ENCODE measurements around the gene PLPP7. TPM values are rescaled to one million over a fixed set of nuclear protein-coding genes. Genes with fewer than 3 reads are reported as not detected.

The PLPP7 gene
- polyA plus RNA-seq, 2 of the 4 experiments (the other 2 are of a cell fraction), result 0.08 TPM; not detected in 1

DNA sequence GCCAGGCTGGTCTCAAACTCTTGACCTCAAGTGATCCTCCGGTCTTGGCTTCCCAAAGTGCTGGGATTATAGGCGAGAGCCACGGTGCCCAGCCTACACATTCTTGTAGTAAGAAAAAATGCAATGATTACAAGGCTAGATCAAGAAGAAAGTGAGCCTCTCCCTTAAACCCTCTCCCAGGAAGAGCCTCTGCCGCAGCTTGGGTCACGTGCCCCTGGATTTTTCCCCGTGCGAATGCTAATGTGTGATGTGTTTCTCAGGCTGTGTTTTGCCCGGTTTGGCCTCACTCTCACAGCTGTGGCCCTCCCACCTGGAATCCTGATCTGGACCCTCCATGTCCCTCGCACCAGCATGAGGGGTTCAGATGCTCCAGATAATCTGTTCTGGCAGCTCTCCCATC lies 6.9 kb downstream of the PLPP7 start:
- H3K27ac ChIP-seq, result no peak overlapping the region
- 60% methylated on average over 9 of the region's 9 CpGs for WGBS (ENCODE audit: missing lambda C conversion rate)
- DNase-seq (ENCODE audit: low read depth in 1 of 2, low spot score in 1 of 2) (no peak), ATAC-seq (no peak), FAIRE-seq (no peak)
- TF ChIP-seq CHD4 (IDR thresholded peaks at IDR 0.05; ENCODE audit: borderline replicate concordance) (no peak), NPAS2 (CRISPR knock-in tag; IDR thresholded peaks at IDR 0.05; ENCODE audit: borderline replicate concordance) (no peak), HDAC2 (IDR thresholded peaks at IDR 0.05) (no peak), HES2 (IDR thresholded peaks at IDR 0.05) (no peak), NR3C1 (IDR thresholded peaks at IDR 0.05) (no peak), HOXB13 (CRISPR knock-in tag; IDR thresholded peaks at IDR 0.05; ENCODE audit: low read depth) (no peak), MAFK (IDR thresholded peaks at IDR 0.05; ENCODE audit: partially characterized antibody) (no peak)
- TF ChIP-seq, protein P1, sequence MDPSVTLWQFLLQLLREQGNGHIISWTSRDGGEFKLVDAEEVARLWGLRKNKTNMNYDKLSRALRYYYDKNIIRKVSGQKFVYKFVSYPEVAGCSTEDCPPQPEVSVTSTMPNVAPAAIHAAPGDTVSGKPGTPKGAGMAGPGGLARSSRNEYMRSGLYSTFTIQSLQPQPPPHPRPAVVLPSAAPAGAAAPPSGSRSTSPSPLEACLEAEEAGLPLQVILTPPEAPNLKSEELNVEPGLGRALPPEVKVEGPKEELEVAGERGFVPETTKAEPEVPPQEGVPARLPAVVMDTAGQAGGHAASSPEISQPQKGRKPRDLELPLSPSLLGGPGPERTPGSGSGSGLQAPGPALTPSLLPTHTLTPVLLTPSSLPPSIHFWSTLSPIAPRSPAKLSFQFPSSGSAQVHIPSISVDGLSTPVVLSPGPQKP (IDR thresholded peaks at IDR 0.05; ENCODE audit: low read depth, low read length), result no peak
- H3K4me3 ChIP-seq, result no peak overlapping the region
- ChIA-PET CTCF (interaction anchor here (0.6 to 6.1 kb wide), 3 partner anchors 9 to 216 kb away, joined by 3 to 28 read pairs (median 4); no protein-coding TSS in a partner anchor), POLR2A (no interaction called here)
- no peaks in the 10 kb centered on the region for H3K4me1 ChIP-seq
- H3K9me3 ChIP-seq, result no peaks in the 10 kb centered on the region
- no peak overlapping the region for H3K4me2 ChIP-seq

GRCh38 chr9:131296906-131297500 lies 7.5 kb downstream of the PLPP7 start:
- no peak overlapping the region for H3K4me2 ChIP-seq
- ChIA-PET CTCF (interaction anchor here (0.6 to 6.1 kb wide), 4 partner anchors 10 to 217 kb away, joined by 3 to 28 read pairs (median 4); no protein-coding TSS in a partner anchor), POLR2A (no interaction called here)
- ATAC-seq (no peak), DNase-seq (ENCODE audit: low read depth in 1 of 2, low spot score in 1 of 2) (no peak), FAIRE-seq (no peak)
- no peaks in the 10 kb centered on the region for H3K4me1 ChIP-seq
- WGBS (ENCODE audit: missing lambda C conversion rate), result 67% methylated on average over 8 of the region's 8 CpGs
- no peak overlapping the region for H3K27ac ChIP-seq
- H3K9me3 ChIP-seq, result no peaks in the 10 kb centered on the region
- no peak for TF ChIP-seq ZC3H11A (IDR thresholded peaks at IDR 0.05)
- no peak for TF ChIP-seq HOXB5 (CRISPR knock-in tag; IDR thresholded peaks at IDR 0.05)
- no peak for TF ChIP-seq HES2 (IDR thresholded peaks at IDR 0.05)
- TF ChIP-seq, protein P2, sequence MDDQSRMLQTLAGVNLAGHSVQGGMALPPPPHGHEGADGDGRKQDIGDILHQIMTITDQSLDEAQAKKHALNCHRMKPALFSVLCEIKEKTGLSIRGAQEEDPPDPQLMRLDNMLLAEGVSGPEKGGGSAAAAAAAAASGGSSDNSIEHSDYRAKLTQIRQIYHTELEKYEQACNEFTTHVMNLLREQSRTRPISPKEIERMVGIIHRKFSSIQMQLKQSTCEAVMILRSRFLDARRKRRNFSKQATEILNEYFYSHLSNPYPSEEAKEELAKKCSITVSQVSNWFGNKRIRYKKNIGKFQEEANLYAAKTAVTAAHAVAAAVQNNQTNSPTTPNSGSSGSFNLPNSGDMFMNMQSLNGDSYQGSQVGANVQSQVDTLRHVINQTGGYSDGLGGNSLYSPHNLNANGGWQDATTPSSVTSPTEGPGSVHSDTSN (IDR thresholded peaks at IDR 0.05), result no peak
- TF ChIP-seq CHD4 (IDR thresholded peaks at IDR 0.05; ENCODE audit: borderline replicate concordance), result no peak
- TF ChIP-seq TFCP2L1 (CRISPR knock-in tag; IDR thresholded peaks at IDR 0.05), result no peak
- TF ChIP-seq REST (IDR thresholded peaks at IDR 0.05), result no peak
- TF ChIP-seq EHMT2 (IDR thresholded peaks at IDR 0.05; ENCODE audit: low read depth), result no peak
- no peak for TF ChIP-seq KDM5A (IDR thresholded peaks at IDR 0.05)
- TF ChIP-seq JUN (IDR thresholded peaks at IDR 0.05), result no peak
- no peak overlapping the region for H3K4me3 ChIP-seq

- no peak overlapping the region for H3K4me3 ChIP-seq
- ATAC-seq (no peak), DNase-seq (ENCODE audit: low read depth in 1 of 2, low spot score in 1 of 2) (no peak), FAIRE-seq (no peak)
- TF ChIP-seq ZC3H11A (IDR thresholded peaks at IDR 0.05) (no peak), CHD4 (IDR thresholded peaks at IDR 0.05; ENCODE audit: borderline replicate concordance) (no peak), TP53 (CRISPR knock-in tag; IDR thresholded peaks at IDR 0.05) (no peak), ZFP36 (IDR thresholded peaks at IDR 0.05; ENCODE audit: borderline replicate concordance, partially characterized antibody) (no peak), HOXB13 (CRISPR knock-in tag; IDR thresholded peaks at IDR 0.05; ENCODE audit: low read depth) (no peak), NFE2L2 (conservative IDR thresholded peaks at IDR 0.05; ENCODE audit: low read length) (no peak), CTCF (IDR thresholded peaks at IDR 0.05) (no peak), RFX5 (IDR thresholded peaks at IDR 0.05) (no peak), POLR2AphosphoS2 (conservative IDR thresholded peaks at IDR 0.05; ENCODE audit: low read length) (no peak), SMC3 (IDR thresholded peaks at IDR 0.05) (no peak), CHD2 (IDR thresholded peaks at IDR 0.05; ENCODE audit: low read length, partially characterized antibody) (no peak)
- POLR2A ChIA-PET, result no interaction called here
- H3K27ac ChIP-seq, result no peak overlapping the region
- no peak overlapping the region for H3K4me2 ChIP-seq
- H3K9me3 ChIP-seq, result no peaks in the 10 kb centered on the region
- H3K4me1 ChIP-seq, result no peaks in the 10 kb centered on the region
- CTCF ChIA-PET, result interaction anchor here (0.6 to 6.1 kb wide), 3 partner anchors 8 to 43 kb away, joined by 5 to 28 read pairs (median 6); partner anchors contain the start of gene PLPP7
- WGBS (ENCODE audit: missing lambda C conversion rate), result 52% methylated on average over 11 of the region's 11 CpGs
These were observed 8.4 kb downstream of the PLPP7 start for GRCh38 chr9:131297903-131298302.

All from A549 (cell line).